HFFc6 (cell line): ENCODE data around the gene MIB1. TPM values are rescaled to one million over a fixed set of nuclear protein-coding genes. Genes with fewer than 3 reads are reported as not detected.
"Not testable (repeated sequence)": the region's sequence is repeated elsewhere in the genome, so short reads cannot be mapped to it uniquely, and the experiment has no call there.

Source experiments
- DNase-seq: peaks from one replicate; pipeline ENCODE4 v3.0.0-alpha.2; 2018
- H3K27ac Mint-ChIP-seq: 2 replicates; pipeline ENCODE4 v1.8.0; 2020; ENCODE audit warnings: mild to moderate bottlenecking, mixed read lengths
- H3K27me3 Mint-ChIP-seq: 2 replicates; pipeline ENCODE4 v1.8.0; 2021; ENCODE audit warnings: mild to moderate bottlenecking, moderate library complexity, mixed read lengths; ENCODE audit not compliant: insufficient read depth
- H3K36me3 Mint-ChIP-seq: 2 replicates; pipeline ENCODE4 v1.8.0; 2021; ENCODE audit warnings: low read depth, mixed read lengths
- H3K4me1 Mint-ChIP-seq: 2 replicates; pipeline ENCODE4 v1.8.0; 2020; ENCODE audit warnings: low read depth, mixed read lengths
- H3K4me3 Mint-ChIP-seq: 2 replicates; pipeline ENCODE4 v1.8.0; 2020; ENCODE audit warnings: mild to moderate bottlenecking, moderate library complexity, mixed read lengths
- H3K9me3 Mint-ChIP-seq: 2 replicates; pipeline ENCODE4 v1.8.0; 2020; ENCODE audit warnings: mild to moderate bottlenecking, mixed read lengths
- CTCF ChIP-seq: fragments of 200-600 bp; sonication (generic); IDR thresholded peaks from 2 replicates; pipeline ENCODE4 v1.5.0; 2021; ENCODE audit warnings: antibody characterized with exemption, mild to moderate bottlenecking
- total RNA-seq, 6 experiments: library from RNA; stranded (reverse); fragmentation: NEBNext Ultra II Directional; extraction: Animal tissue kit (Norgen Biotek cat#: 25700); gene quantifications; 2 replicates in 1 of 6; 3 replicates in 5 of 6; pipeline ENCODE4 v1.2.3, GENCODE V29; 2021

Gene MIB1
- total RNA-seq, 6 experiments from 2014 or later: 29.5 to 31.5 (median 30.5) TPM

- no peak overlapping the region for H3K27ac Mint-ChIP-seq
- DNase-seq: no peak
- peaks cover 7% of the 10 kb centered on the region for H3K27me3 Mint-ChIP-seq
- no peaks in the 10 kb centered on the region for H3K4me1 Mint-ChIP-seq
- TF ChIP-seq CTCF: no peak
- H3K36me3 Mint-ChIP-seq: no peaks in the 10 kb centered on the region
- H3K4me3 Mint-ChIP-seq: no peak overlapping the region
- no peaks in the 10 kb centered on the region for H3K9me3 Mint-ChIP-seq
These were observed 15.4 kb upstream of the MIB1 start for GRCh38 chr18:21725201-21725600.

GRCh38 chr18:21727702-21728101 is 12.9 kb upstream of the MIB1 start:
- Mint-ChIP-seq H3K4me3 (no peak overlapping the region), H3K27me3 (peaks cover 7% of the 10 kb centered on the region), H3K4me1 (no peaks in the 10 kb centered on the region), H3K27ac (no peak overlapping the region), H3K36me3 (no peaks in the 10 kb centered on the region), H3K9me3 (no peaks in the 10 kb centered on the region)
- no peak for DNase-seq
- TF ChIP-seq CTCF: no peak

- H3K4me1 Mint-ChIP-seq: peaks cover 20% of the 10 kb centered on the region
- H3K27ac Mint-ChIP-seq: no peak overlapping the region
- peaks cover 18% of the 10 kb centered on the region for H3K9me3 Mint-ChIP-seq
- no peak for TF ChIP-seq CTCF
- H3K4me3 Mint-ChIP-seq: no peak overlapping the region
- DNase-seq: no peak
- H3K36me3 Mint-ChIP-seq: peaks cover 27% of the 10 kb centered on the region
- H3K27me3 Mint-ChIP-seq: peaks cover 7% of the 10 kb centered on the region
These were observed 7.6 kb upstream of the MIB1 start for GRCh38 chr18:21733011-21733410.

GRCh38 chr18:21735452-21736015 is 5.1 kb upstream of the MIB1 start:
- TF ChIP-seq CTCF: no peak
- Mint-ChIP-seq H3K4me1 (peaks cover 28% of the 10 kb centered on the region), H3K36me3 (peaks cover 30% of the 10 kb centered on the region), H3K9me3 (peaks cover 18% of the 10 kb centered on the region), H3K4me3 (no peak overlapping the region; the same call in 1 of the 2 replicates), H3K27me3 (peaks cover 9% of the 10 kb centered on the region), H3K27ac (peak overlapping the region; percentile 69)
- DNase-seq: peak; percentile 25

- not testable (repeated sequence) for DNase-seq, H3K4me3 Mint-ChIP-seq, H3K27ac Mint-ChIP-seq, H3K27me3 Mint-ChIP-seq
- Mint-ChIP-seq H3K36me3 (peaks cover 30% of the 10 kb centered on the region), H3K9me3 (peaks cover 18% of the 10 kb centered on the region), H3K4me1 (peaks cover 29% of the 10 kb centered on the region)
These were observed 3.7 kb upstream of the MIB1 start for GRCh38 chr18:21736926-21737325.

- Mint-ChIP-seq H3K27ac (peak overlapping the region; percentile 98), H3K4me1 (peaks cover 49% of the 10 kb centered on the region), H3K9me3 (peaks cover 18% of the 10 kb centered on the region), H3K4me3 (peak overlapping the region; percentile 95), H3K36me3 (peaks cover 34% of the 10 kb centered on the region), H3K27me3 (peaks cover 7% of the 10 kb centered on the region; the same call in 1 of the 2 replicates)
- no peak for DNase-seq
- TF ChIP-seq CTCF: no peak
These were observed 721 bp upstream of the MIB1 start for GRCh38 chr18:21739604-21740537.
